Motor neuron (in vitro differentiated cells): ENCODE data around the gene MTFR2. TPM values are rescaled to one million over a fixed set of nuclear protein-coding genes. Genes with fewer than 3 reads are reported as not detected.

Experiments
- ATAC-seq, 8 experiments: fragments of 200-7000 bp; cut with Tn5 transposase; replicated peaks in 6 of 8; 2 replicates each; pipeline ENCODE4 v1.8.0; 2021; ENCODE audit warnings: mild to moderate bottlenecking in 8 of 8, moderate library complexity in 8 of 8
- H3K27ac ChIP-seq, 2 donors: fragments of 250-450 bp; sonication (Bioruptor Pico); 2 replicates each; pipeline ENCODE4 v1.9.0; 2021; ENCODE audit warnings: antibody characterized with exemption in 2 of 2, mild to moderate bottlenecking in 2 of 2, moderate library complexity in 1 of 2
- H3K4me1 ChIP-seq, 2 donors: fragments of 250-450 bp; sonication (Bioruptor Pico); replicated peaks in 1 of 2; 2 replicates each; pipeline ENCODE4 v1.6.1; 2021; ENCODE audit warnings: antibody characterized with exemption in 2 of 2, mild to moderate bottlenecking in 2 of 2, moderate library complexity in 1 of 2
- H3K4me3 ChIP-seq, 5 donors: fragments of 250-450 bp; sonication (Bioruptor Pico); 2 replicates each; pipeline ENCODE4 v1.9.0; 2021; ENCODE audit warnings: antibody characterized with exemption in 5 of 5, mild to moderate bottlenecking in 5 of 5, moderate library complexity in 4 of 5
- WGBS, 10 experiments: fragments of 450-650 bp; shearing (Covaris generic); methylation state at CpG; one replicate each; pipeline ENCODE4 v1.0.0; 2022; 5-methylcytosine and 5-hydroxymethylcytosine counted together
- in situ Hi-C, 9 experiments: fragments of 400-800 bp; cut with MboI; loops; one replicate each; pipeline ENCODE4 v1.15.0; 2021; ENCODE audit warnings: low sequenced_read_pairs in 9 of 9, low pct_unique_long_range_greater_than_20kb in 2 of 9; ENCODE audit not compliant: unreplicated experiment in 9 of 9
- total RNA-seq, 8 experiments: library from RNA; unstranded; fragments of 300-600 nt; gene quantifications; 2 replicates each; pipeline versions ENCODE4 v1.2.3 to v1.2.4, GENCODE V29; 2022

Gene MTFR2
- total RNA-seq, 8 experiments from 2014 or later, result 0.54 to 9.3 (median 2.3) TPM

GRCh38 chr6:136208783-136209182 is 41.3 kb downstream of the MTFR2 start:
- H3K4me1 ChIP-seq, result no peaks in the 10 kb centered on the region
- no peak overlapping the region for H3K4me3 ChIP-seq
- H3K27ac ChIP-seq, result no peak overlapping the region
- no peak for ATAC-seq
- 47 to 95% (median 79%) methylated on average over 1 to 4 of the region's 4 CpGs; no CpG with 5 or more reads in 1 of the 10 experiments for WGBS, 10 experiments
- in situ Hi-C loops, result loop anchor here in 1 of 9 experiments (25.0 kb wide), 1 partner anchor 671 kb away; no protein-coding TSS in a partner anchor

GRCh38 chr6:136201732-136202131 is 48.4 kb downstream of the MTFR2 start:
- no peak overlapping the region for H3K27ac ChIP-seq
- peak in 6 of 8 experiments; percentile 12 to 91 (median 40) for ATAC-seq
- WGBS, 10 experiments, result 25 to 82% (median 73%) methylated on average over 1 to 5 of the region's 5 CpGs; no CpG with 5 or more reads in 3 of the 10 experiments
- in situ Hi-C loops, result loop anchor here in 1 of 9 experiments (25.0 kb wide), 1 partner anchor 664 kb away; no protein-coding TSS in a partner anchor
- no peak overlapping the region for H3K4me3 ChIP-seq
- no peaks in the 10 kb centered on the region for H3K4me1 ChIP-seq

- Histone ChIP-seq H3K27ac (no peak overlapping the region), H3K4me3 (no peak overlapping the region), H3K4me1 (peaks cover 8 to 9% of the 10 kb centered on the region in 2 donors)
- in situ Hi-C loops, result no loop called here
- no peak for ATAC-seq
- WGBS, 10 experiments, result 81 to 100% (median 87%) methylated on average over 1 to 6 of the region's 6 CpGs
These were observed 57.2 kb downstream of the MTFR2 start for GRCh38 chr6:136192902-136193301.

- in situ Hi-C loops, result no loop called here
These were observed 58.4 kb downstream of the MTFR2 start for GRCh38 chr6:136191606-136192312.

GRCh38 chr6:136189104-136189503 is 61.0 kb downstream of the MTFR2 start:
- peak in 2 of 8 experiments; percentile 26 to 68 for ATAC-seq
- no peak overlapping the region for H3K27ac ChIP-seq
- 43 to 100% (median 80%) methylated on average over 1 to 3 of the region's 3 CpGs for WGBS, 10 experiments
- peaks cover 8 to 9% of the 10 kb centered on the region in 2 donors for H3K4me1 ChIP-seq
- in situ Hi-C loops, result no loop called here
- no peak overlapping the region for H3K4me3 ChIP-seq

More at GRCh38 chr6:136191606-136192312, 58.4 kb downstream of the MTFR2 start:
- no peak overlapping the region for H3K27ac ChIP-seq
- 80 to 100% (median 96%) methylated on average over 1 to 17 of the region's 32 CpGs; no CpG with 5 or more reads in 1 of the 10 experiments for WGBS, 10 experiments
- ATAC-seq, result peak in 1 of 8 experiments; percentile 19
- peaks cover 8 to 9% of the 10 kb centered on the region in 2 donors for H3K4me1 ChIP-seq
- H3K4me3 ChIP-seq, result no peak overlapping the region

- in situ Hi-C loops, result no loop called here
- no peak overlapping the region for H3K27ac ChIP-seq
These were observed 61.6 kb downstream of the MTFR2 start for GRCh38 chr6:136188486-136188885.

GRCh38 chr6:136186363-136186762 is 63.7 kb downstream of the MTFR2 start:
- H3K4me1 ChIP-seq, result peaks cover 8 to 9% of the 10 kb centered on the region in 2 donors
- ATAC-seq, result no peak
- in situ Hi-C loops, result no loop called here
- WGBS, 10 experiments, result 89 to 100% (median 100%) methylated on average over 1 of the region's 1 CpG; no CpG with 5 or more reads in 5 of the 10 experiments
- no peak overlapping the region for H3K4me3 ChIP-seq
- H3K27ac ChIP-seq, result no peak overlapping the region

More at GRCh38 chr6:136188486-136188885, 61.6 kb downstream of the MTFR2 start:
- Histone ChIP-seq H3K4me1 (peaks cover 8 to 9% of the 10 kb centered on the region in 2 donors), H3K4me3 (no peak overlapping the region)
- WGBS, 10 experiments, result 10 to 60% (median 27%) methylated on average over 1 to 2 of the region's 2 CpGs; no CpG with 5 or more reads in 5 of the 10 experiments
- peak in 5 of 8 experiments; percentile 4 to 60 (median 36) for ATAC-seq

GRCh38 chr6:136184738-136185137 is 65.4 kb downstream of the MTFR2 start:
- in situ Hi-C loops, result no loop called here
- Histone ChIP-seq H3K27ac (no peak overlapping the region), H3K4me1 (peaks cover 8 to 16% of the 10 kb centered on the region in 2 donors), H3K4me3 (no peak overlapping the region)
- ATAC-seq, result no peak
- 86 to 100% (median 88%) methylated on average over 1 of the region's 1 CpG; no CpG with 5 or more reads in 7 of the 10 experiments for WGBS, 10 experiments

GRCh38 chr6:136181861-136182260 is 68.2 kb downstream of the MTFR2 start:
- peak in 1 of 8 experiments; percentile 65 for ATAC-seq
- H3K4me1 ChIP-seq, result peaks cover 0 to 7% of the 10 kb centered on the region in 2 donors
- H3K4me3 ChIP-seq, result no peak overlapping the region
- H3K27ac ChIP-seq, result no peak overlapping the region
- 17 to 100% (median 67%) methylated on average over 1 of the region's 1 CpG; no CpG with 5 or more reads in 5 of the 10 experiments for WGBS, 10 experiments
- in situ Hi-C loops, result no loop called here

- H3K4me3 ChIP-seq, result no peak overlapping the region
- H3K27ac ChIP-seq, result no peak overlapping the region
- H3K4me1 ChIP-seq, result peaks cover 0 to 7% of the 10 kb centered on the region in 2 donors
- no peak for ATAC-seq
- WGBS, 10 experiments, result 90 to 100% (median 100%) methylated on average over 1 of the region's 1 CpG; no CpG with 5 or more reads in 2 of the 10 experiments
- in situ Hi-C loops, result no loop called here
These were observed 68.6 kb downstream of the MTFR2 start for GRCh38 chr6:136181512-136181833.

Other genes with a start within 250 kb of the MTFR2 start
- gene BCLAF1, start 39.5 kb upstream of the MTFR2 start, total RNA-seq, result 100 to 1,000 TPM in 7 of 8 experiments, 10 to 100 TPM in 1; 76.7 to 275 (median 138) TPM